NCI-H446 (cell line): ENCODE data around the gene USP36.
"Not testable (repeated sequence)": the region's sequence is repeated elsewhere in the genome, so short reads cannot be mapped to it uniquely, and the experiment has no call there.

Experiments
- DNase-seq, 2 experiments: peaks; one replicate each; lab custom pipeline; 2025; lab: John Stamatoyannopoulos, UW

Gene USP36

DNA sequence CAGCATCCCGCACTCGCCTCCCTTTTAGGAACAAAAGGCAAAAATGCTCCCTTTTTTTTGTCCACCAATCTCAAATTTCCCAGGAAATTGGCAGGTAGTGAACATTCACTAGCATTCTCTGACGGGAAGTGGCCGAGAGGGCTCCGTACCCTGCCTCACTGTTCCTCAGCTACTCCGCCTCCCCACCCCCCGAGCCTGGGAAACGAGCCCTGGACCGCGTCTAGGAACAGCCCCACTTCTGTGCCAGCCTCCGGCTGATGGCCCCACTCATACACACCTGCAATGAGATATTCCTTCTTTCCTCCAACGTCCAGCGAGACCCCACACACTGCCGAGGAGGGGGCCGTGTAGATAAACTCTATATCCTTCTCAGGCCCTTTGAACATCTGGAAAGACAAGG, 30.0 kb upstream of the USP36 start:
- DNase-seq = no peak

GRCh38 chr17:78868391-78868790, 27.8 kb upstream of the USP36 start:
- no peak for DNase-seq

DNA sequence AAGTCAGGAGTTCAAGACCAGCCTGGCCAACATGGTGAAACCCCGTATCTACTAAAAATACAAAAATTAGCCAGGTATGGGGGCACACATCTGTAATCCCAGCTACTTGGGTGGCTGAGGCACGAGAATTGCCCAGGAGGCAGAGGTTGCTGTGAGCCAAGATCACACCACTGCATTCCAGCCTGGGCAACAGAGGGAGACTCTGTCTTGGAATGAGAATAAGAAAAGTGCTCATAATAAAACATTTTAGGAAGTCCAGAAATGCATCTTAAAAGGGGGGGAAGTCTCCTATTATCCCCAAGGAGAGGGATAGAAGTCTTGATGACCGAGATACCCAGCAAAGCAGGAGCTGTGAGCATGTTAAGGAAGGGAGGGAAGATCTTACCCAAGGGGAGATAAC, 26.4 kb upstream of the USP36 start:
- not testable (repeated sequence) for DNase-seq

GRCh38 chr17:78865682-78866390, 25.2 kb upstream of the USP36 start:
- peak; percentile 64 to 82 for DNase-seq

DNA sequence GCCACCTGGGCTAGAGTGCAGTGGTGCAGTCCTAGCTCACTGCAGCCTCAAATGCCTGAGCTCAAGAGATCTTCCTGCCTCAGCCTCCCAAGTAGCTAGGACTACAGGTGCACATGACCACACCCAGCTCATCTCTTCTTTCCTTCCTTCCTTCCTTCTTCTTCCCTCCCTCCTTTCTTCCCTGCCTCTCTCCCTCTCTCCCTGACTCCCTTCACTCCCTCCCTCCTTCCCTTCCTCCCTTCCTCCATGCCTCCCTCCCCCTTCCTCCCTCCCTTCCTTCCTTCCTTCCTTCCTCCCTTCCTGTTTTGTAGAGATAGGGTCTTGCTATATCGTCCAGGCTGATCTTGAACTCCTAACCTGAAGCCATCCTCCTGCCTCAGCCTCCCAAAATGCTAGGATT, 23.5 kb upstream of the USP36 start:
- DNase-seq = no peak

DNA sequence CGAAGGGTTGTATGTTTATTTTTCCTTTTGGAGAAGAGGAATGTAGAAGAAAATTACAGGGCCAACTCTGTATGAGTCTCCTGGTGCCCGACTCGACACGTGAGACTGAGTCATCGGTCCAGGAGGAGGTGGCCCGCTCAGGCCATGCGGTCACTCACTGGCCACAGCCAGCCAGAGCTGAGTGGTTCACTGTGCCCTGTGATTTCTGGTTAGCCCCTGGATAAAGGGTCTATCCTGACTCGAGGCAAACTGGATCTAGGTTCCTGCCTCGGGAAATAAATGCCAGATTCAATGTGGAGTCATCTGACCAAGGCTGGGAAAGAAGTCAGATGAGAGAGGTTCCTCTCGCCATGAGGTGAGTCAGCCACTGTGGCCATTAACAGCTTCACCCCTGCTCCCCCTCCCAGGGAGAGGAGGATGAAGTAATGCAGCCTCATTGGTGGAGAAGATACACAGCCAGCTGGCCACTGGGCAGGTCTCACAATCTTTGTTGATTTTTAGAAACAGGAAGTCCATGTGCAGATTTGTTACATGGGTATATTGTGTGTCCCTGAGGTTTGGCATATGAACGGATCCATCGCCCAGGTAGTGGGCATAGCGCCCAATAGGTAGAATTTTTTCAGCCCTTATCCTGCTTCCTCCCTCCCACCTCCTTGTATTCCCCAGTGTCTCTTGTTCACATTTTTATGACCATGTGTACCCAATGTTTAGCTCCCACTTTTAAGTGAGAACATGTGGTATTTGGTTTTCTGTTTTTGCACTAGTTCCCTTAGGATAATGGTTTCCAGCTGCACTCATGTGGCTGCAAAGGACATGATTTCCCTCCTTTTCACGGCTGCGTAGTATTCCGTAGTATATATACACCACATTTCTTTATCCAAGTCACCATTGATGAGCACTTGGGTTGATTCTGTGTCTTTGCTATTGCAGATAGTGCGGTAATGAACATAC, 21.7 kb upstream of the USP36 start:
- DNase-seq = no peak

GRCh38 chr17:78861229-78861628, 20.6 kb upstream of the USP36 start:
- no peak for DNase-seq

DNA sequence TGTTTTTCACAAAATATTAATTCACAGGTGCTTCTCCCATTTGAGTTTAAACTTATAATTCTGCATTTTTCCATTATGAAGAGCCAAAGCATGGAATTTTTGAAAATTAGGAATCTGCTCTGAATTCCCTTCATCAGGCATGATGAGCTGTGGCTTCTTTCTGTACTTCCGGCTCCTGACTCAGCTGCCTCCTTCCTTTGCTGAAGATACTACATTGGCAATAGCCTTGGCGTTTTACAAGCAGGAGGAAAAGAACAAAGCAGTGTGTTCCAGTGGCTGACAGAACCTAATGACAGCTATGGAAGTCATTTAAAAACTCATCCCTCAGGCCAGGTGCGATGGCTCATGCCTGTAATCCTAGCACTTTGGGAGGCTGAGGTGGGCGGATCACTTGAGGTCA, 18.4 kb upstream of the USP36 start:
- no peak for DNase-seq

- no peak for DNase-seq
These were observed 16.7 kb upstream of the USP36 start for GRCh38 chr17:78857266-78857665.

GRCh38 chr17:78855561-78856165, 15.0 kb upstream of the USP36 start:
- DNase-seq = no peak

DNA sequence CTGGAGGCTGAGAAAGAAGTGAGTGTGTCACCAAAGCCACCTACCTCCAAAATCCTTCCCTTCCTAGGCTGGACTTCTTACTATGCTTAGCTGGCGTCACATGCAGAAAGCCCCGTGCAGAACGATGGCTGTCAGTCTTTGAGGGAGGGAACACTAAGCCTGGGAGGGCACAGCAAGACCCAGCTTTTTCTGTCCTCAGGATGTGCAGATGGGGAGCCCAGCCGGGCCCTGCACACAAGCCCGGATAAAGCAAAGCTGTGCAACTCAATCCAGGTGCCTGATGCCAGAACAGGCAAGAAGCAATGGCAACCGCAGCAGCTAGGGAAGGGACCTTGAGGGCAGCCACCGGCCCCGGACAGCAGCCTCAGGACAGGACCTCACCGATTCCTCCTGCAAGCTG, 13.9 kb upstream of the USP36 start:
- no peak for DNase-seq

- no peak for DNase-seq
These were observed 13.3 kb upstream of the USP36 start for GRCh38 chr17:78853926-78854394.

- no peak for DNase-seq
These were observed 12.1 kb upstream of the USP36 start for GRCh38 chr17:78852709-78853121.

DNA sequence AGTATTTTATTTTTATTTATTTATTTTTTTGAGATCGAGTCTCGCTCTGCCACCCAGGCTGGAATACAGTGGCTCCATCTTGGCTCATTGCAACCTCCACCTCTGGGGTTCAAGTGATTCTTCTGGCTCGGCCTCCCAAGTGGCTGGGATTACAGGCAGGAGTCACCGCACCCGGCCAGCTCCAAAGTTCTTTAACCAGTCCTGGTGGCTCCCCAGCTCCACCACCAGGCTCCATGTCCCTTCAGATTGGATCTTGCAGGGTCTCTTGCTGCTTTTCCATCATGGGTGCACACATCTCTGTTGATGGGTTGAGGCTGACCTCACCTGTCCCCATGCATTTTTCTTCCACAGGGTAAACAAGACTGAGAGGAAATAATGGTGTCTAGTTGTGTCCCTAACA, 8.4 kb upstream of the USP36 start:
- no peak for DNase-seq

DNA sequence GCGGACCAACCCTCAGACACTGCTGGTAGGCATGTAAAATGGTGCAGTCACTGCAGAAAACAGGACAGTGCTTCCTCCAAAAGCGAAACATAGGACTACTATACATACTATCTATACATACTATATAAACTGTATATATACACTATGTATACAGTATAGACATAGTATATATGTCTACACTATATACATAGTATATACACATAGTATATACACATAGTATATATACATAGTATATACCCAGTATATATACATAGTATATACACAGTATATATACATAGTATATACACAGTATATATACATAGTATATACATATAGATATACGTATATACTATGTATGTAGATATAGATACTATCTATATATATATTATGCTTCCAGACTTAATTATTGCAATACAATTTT, 6.4 kb upstream of the USP36 start:
- no peak for DNase-seq

- no peak for DNase-seq
These were observed 3.8 kb upstream of the USP36 start for GRCh38 chr17:78844301-78845005.

GRCh38 chr17:78842881-78843565, 2.4 kb upstream of the USP36 start:
- DNase-seq = peak in 1 of 2 experiments; percentile 49

GRCh38 chr17:78840530-78840779, 159 bp downstream of the USP36 start:
- DNase-seq = no peak

DNA sequence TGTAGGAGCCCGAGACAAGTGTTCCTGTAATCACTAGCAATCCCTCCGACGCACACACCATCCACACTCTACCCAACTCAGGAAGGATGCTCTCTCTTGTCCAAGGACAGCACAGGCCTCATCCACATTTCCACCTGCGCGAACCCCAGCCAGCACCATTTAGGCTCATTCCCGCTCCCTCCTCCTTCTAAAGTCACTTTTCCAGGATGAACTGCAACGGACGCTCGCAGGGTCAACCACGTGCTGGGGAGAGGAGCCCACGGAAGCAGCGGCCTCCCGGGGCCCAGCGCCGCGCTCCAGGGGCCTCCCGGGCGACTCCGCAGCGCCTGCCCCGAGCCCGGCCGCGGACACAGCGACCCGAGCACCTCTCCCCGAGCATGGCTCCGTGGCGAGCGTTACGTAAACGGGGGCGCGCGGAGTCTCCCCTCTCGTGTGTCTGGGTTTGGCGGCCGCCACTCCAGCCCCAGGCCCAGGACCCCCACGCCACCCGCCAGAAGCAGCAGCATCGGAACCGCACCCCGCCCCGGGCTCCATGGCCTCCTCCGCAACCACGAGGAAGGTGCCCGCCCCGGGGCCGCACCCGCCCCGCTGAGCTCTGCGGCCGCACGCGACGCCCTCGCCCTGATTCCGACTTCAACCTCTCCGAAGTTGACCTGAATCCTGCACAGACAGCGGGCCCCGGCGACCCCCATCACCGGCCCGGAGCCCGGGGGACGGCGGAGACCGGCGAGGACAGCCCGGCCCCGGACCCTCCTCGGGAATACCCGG, 668 bp downstream of the USP36 start:
- DNase-seq = no peak

DNA sequence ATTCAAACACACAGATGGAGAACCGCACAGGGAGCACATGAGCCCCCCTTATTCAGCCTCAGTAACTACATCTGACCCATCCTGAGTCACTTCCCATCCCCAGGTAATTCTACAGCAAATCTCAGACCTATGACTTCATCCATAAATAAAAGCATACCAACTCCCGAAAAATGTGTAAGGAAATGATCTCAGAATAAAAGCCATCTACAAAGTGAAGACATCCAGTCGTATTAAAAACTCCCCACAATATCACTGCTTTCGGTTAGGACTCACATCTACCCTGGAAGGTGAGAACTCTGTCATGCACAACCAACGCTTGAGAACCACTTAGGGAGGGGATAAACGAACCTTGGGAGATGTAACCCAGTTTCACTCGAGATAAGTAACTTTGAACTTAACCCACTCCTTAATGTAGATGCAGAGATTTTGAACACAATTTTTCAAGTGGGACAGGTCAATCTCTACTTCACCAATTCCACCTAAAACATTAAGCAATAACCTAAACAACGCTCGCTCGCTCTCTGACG, 1.3 kb downstream of the USP36 start:
- DNase-seq = no peak

GRCh38 chr17:78838574-78839005, 2.0 kb downstream of the USP36 start:
- no peak for DNase-seq
